ENCODE data around the gene ATN1.
"Not testable (repeated sequence)": the region's sequence is repeated elsewhere in the genome, so short reads cannot be mapped to it uniquely, and the experiment has no call there.

The ATN1 gene

DNA sequence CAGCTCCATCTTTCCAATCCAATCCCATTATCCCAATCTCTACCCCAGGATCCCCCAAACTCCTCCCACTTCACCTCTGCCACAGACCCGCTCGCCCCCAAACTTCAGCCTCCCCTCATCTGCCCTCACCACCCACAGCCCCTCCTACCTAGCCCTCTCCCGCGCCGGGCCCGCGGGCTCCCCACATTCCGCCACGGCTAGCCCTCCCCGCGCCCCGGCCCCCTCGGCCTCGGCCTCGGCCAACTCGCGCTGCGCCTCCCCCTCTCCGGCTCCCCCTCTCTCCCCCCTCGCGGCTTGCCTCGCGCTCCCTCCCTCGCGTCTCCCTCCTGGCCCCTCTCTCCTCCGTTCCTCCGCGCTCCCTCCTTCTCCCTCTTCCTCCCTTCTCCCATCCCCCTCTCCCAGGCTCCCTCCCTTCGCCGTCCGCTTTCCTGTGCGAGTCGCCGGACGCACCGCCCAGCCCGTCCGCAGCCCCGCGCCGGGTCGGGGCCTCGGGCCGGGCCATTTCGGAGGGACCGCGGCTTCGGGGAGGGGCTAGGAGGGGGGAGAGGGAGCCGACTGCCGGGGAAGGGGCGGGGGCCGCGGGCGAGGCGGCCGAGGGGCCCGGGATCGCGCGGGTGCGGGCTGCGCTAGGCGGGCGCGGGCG lies at the start of gene ATN1:
TSS of gene ATN1 (plus strand) at position 581 of the 643 bp plus-strand sequence. CDS start 6,043 bp downstream, outside the sequence.
- in situ Hi-C loops (cut with HindIII; ENCODE audit: low sequenced_read_pairs), result no loop called here

DNA sequence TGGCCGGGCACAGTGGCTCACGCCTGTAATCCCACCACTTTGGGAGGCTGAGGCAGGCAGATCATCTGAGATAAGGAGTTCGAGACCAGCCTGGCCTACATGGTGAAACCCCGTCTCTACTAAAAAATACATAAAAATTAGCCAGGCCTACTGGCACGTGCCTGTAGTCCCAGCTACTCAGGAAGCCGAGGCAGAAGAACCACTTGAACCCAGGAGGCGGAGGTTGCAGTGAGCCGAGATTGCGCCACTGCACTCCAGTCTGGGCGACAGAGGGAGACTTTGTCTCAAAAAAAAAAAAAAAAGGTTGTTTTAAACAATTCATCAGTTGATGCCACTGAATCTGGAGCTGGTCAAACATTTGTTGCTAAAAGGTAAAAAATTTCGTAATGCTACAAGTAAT lies 47.9 kb upstream of the ATN1 start:
- in situ Hi-C loops (cut with HindIII; ENCODE audit: low sequenced_read_pairs), result not testable (repeated sequence)

DNA sequence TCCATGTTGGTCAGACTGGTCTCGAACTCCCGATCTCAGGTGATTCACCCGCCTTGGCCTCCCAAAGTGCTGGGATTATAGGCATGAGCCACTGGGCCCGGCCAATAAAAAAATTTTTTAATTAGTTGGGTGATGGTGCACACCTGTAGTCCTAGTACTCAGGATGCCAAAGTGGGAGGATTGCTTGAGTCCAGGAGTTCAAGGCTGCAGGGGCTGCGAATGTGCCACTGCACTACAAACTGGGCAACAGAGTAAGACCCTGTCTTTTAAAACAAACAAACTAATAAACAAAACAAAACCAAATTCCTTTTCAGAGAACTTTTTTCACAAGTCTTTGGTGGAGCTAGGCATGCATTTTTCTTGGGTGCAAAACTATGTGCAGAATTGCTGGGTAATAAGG lies 44.5 kb upstream of the ATN1 start:
- in situ Hi-C loops (cut with HindIII; ENCODE audit: low sequenced_read_pairs), result no loop called here

DNA sequence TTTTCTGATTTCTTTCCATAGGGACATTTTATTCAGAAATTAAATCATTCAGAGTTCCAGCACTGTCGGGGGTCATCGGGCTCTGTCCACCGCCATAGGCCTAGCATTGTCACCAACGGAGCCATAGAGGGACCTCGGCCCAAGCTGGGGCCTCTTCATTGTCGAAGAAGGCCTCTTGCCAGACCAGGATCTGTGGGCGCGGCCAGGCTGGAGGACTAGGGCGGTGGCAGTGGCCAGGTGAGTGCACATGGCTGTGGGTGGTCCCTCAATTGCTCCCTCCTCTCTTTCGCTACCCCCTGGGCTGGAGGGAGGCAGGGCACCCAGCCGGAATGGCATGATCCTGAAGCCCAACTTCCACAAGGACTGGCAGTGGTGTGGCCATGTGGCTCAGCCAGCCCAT lies 44.1 kb upstream of the ATN1 start:
- in situ Hi-C loops (cut with HindIII; ENCODE audit: low sequenced_read_pairs), result no loop called here

GRCh38 chr12:6884539-6884938 lies 43.2 kb upstream of the ATN1 start:
- in situ Hi-C loops (cut with HindIII; ENCODE audit: low sequenced_read_pairs), result no loop called here

- in situ Hi-C loops (cut with HindIII; ENCODE audit: low sequenced_read_pairs), result not testable (repeated sequence)
Observed at GRCh38 chr12:6886206-6886999, 41.4 kb upstream of the ATN1 start.

- in situ Hi-C loops (cut with HindIII; ENCODE audit: low sequenced_read_pairs), result no loop called here
Observed at GRCh38 chr12:6887460-6887859, 40.3 kb upstream of the ATN1 start.

- in situ Hi-C loops (cut with HindIII; ENCODE audit: low sequenced_read_pairs), result no loop called here
Observed at GRCh38 chr12:6888360-6888759, 39.4 kb upstream of the ATN1 start.

GRCh38 chr12:6888794-6889193 lies 39.0 kb upstream of the ATN1 start:
- in situ Hi-C loops (cut with HindIII; ENCODE audit: low sequenced_read_pairs), result not testable (repeated sequence)

- in situ Hi-C loops (cut with HindIII; ENCODE audit: low sequenced_read_pairs), result not testable (repeated sequence)
Observed at GRCh38 chr12:6889775-6890573, 37.8 kb upstream of the ATN1 start.

- in situ Hi-C loops (cut with HindIII; ENCODE audit: low sequenced_read_pairs), result no loop called here
Observed at GRCh38 chr12:6890789-6891645, 36.7 kb upstream of the ATN1 start.

GRCh38 chr12:6891646-6892001 lies 36.1 kb upstream of the ATN1 start:
- in situ Hi-C loops (cut with HindIII; ENCODE audit: low sequenced_read_pairs), result no loop called here

- in situ Hi-C loops (cut with HindIII; ENCODE audit: low sequenced_read_pairs), result not testable (repeated sequence)
Observed at GRCh38 chr12:6892683-6893082, 35.1 kb upstream of the ATN1 start.

DNA sequence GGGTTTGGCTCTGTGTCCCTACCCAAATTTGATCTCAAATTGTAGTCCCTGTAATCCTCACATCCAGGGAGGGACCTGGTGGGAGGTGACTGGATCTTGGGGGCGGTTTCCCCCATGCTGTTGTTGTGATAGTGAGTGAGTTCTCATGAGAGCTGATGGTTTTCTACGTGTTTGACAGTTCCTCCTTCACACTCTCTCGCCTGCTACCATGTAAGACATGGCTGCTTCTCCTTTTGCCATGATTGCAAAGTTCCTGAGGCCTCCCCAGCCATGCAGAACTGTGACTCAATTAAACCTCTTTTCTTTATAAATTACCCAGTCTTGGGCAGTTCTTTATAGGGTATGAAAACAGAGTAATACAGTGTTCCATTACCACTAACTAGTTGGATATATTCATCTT lies 33.4 kb upstream of the ATN1 start:
- in situ Hi-C loops (cut with HindIII; ENCODE audit: low sequenced_read_pairs), result no loop called here

GRCh38 chr12:6896846-6897435 lies 30.8 kb upstream of the ATN1 start:
- in situ Hi-C loops (cut with HindIII; ENCODE audit: low sequenced_read_pairs), result no loop called here

DNA sequence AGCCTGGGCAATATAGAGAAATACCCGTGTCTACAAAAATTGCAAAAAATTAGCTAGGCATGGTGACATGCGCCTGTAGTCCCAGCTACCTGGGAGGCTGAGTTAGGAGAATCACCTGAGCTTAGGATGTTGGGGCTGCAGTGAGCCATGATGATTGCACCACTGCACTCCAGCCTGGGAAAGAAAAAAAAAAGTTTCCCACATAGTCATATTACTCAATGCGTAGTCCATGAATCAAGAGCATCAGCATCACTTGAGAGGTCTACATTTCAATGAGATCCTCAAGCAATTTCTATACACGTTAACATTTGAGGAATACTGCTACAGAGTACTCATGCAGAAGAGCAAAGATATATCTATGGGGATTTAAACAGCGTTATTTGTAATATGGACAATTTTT lies 28.3 kb upstream of the ATN1 start:
- in situ Hi-C loops (cut with HindIII; ENCODE audit: low sequenced_read_pairs), result no loop called here

DNA sequence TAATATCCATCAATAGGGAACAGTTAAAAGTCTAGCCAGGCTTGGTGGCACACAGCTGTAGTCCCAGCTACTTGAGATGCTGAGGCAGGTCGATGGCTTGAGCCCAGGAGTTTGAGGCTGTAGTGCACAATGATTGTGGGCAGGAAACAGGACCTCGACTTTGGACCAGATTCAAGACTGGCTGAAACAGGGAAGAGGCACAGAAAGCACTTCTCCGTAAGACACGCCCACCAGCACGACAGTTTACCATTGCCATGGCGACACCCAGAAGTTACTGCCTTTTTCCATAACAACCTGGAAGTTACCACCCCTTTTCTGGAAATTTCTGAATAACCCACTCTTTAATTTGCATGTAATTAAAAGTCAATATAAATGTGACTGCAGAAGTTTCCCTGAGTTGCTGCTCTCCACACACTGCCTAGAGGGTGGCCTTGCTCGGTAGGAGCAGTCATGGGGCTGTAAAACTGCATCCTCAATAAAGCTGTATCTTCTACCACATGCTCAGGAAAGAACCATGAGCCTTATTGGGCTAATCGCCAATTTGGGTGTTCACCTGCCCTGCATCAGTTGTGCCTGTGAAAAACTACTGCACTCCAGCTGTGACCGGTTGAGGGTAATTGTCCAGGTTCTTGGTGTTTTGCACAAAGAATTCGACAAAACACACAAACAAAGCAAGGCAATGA lies 27.8 kb upstream of the ATN1 start:
- in situ Hi-C loops (cut with HindIII; ENCODE audit: low sequenced_read_pairs), result no loop called here

DNA sequence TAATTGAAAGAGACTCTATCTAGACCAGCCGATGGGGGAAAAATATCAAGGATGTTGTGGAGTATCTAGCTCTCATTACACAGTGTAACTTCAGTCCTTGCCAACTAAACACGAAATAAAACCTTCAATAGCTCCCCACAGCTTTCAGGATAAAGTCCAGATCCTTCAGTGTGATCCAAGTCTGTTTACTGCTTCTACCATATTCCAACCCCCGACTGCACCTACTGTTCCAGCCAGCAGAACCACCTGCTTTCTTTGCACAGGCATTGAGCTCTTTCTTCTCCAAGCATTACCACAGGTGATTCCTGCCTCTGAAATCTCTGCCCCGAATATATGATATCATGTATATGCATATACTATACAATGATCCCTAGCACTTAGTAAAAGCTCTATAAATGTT lies 25.3 kb upstream of the ATN1 start:
- in situ Hi-C loops (cut with HindIII; ENCODE audit: low sequenced_read_pairs), result no loop called here

DNA sequence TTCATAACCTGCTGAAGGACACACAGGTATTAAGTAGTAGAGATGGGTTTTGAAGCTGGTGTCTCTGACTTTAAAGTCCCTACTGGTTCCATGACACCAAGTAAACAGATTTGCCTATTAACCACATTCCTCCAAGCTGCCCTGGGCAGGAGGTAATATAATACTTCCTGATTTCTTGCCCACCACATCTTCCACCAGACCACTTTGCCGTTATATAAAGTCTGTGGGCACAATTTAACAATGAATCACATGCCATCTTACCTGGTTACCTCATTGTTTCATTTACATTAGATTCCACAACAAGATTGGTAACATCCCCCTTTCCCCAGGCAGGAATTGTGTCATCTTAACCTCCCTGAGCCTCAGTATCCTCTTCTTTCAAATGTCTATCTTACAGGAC lies 24.0 kb upstream of the ATN1 start:
- in situ Hi-C loops (cut with HindIII; ENCODE audit: low sequenced_read_pairs), result no loop called here

Measured in DLD1 (cell line).